ENCODE data around the gene CDK17. TPM values are rescaled to one million over a fixed set of nuclear protein-coding genes. Genes with fewer than 3 reads are reported as not detected.
A peak's percentile ranks its signal among the peaks of the same experiment; 100 is the strongest.
"Not testable (repeated sequence)": the region's sequence is repeated elsewhere in the genome, so short reads cannot be mapped to it uniquely, and the experiment has no call there.

The CDK17 gene
- total RNA-seq, 1 experiment from 2014 or later, result 25.4 TPM

DNA sequence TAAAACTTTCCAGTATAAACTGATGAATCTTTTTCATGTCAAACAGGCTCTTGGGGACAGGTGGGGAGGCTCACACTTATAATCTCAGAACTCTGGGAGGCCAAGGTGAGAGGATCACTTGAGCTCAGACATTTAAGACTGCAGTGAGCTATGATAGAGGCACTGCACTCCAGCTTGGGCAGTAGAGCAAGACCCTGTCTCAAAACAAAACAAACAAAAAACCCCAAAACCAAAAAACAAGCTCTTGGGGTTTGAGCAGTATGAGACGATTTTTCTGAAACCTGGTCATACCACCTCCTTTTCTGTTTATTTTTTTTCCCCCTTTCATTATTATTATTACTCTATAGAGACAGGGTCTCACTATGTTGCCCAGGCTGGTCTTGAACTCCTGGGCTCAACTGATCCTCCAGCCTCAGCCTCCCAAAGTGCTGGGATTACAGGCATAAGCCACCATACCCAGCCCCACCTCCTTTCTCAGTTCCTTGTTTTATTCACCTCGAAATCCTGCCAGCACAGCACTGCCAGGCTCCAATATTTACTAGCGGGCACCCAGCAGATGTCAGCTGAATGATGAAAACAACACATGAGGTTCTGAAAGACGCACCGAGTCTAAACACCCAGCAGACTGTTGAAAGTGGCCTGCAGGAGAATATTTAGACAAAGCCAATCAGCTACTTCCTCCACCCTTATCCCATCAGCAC, 19.5 kb upstream of the CDK17 start:
- no peak for DNase-seq (ENCODE audit: low spot score)

DNA sequence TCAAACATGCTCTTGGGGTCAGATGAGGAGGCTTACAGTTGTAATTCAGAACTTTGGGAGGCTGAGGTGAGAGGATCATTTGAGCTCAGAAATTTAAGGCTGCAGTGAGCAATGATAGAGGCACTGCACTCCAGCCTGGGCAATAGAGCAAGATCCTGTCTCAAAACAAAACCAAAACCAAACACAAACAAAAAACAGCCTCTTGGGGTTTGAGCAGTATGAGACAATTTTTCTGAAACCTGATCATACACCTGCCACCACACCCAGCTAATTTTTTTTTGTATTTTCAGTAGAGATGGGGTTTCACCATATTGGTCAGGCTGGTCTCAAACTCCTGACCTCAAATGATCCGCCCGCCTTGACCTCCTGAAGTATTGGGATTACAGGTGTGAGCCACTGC, 17.4 kb upstream of the CDK17 start:
- DNase-seq (ENCODE audit: low spot score), result not testable (repeated sequence)

DNA sequence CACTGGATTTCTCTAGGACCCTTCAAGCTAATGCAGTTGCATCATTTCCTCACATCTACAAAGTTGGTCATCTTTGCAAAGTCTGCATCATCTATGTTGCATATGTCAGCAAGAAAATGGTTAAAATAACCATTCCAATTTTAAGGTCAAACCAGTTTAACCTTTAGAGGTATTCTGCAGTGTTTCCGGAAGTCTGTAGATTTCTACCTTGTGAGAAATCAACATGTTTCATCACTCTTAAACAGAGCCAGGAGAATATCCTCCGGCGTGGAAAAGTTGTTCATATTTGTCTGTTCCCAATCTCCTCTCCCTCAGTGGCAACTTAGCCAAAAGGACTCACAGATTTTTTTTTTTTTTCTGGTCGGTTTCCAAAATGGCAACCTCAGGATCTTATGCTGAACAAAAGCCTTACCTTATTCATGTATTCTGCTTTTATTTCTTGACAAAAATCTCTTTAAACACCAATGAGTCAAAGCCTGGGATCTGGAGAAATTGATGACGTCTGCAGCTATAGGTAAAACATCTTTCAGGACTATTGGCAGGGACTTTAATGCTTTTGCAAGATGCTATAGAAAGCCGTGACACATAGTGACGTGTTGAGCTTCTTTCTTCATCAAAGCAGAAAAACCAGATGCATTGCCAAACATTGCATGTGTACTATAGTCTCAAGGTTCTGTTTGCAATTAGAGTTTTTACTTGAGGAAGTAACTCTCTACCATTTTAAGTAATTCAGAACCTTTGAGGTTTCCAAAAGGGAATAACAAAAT, 16.0 kb upstream of the CDK17 start:
- no peak for DNase-seq (ENCODE audit: low spot score)

DNA sequence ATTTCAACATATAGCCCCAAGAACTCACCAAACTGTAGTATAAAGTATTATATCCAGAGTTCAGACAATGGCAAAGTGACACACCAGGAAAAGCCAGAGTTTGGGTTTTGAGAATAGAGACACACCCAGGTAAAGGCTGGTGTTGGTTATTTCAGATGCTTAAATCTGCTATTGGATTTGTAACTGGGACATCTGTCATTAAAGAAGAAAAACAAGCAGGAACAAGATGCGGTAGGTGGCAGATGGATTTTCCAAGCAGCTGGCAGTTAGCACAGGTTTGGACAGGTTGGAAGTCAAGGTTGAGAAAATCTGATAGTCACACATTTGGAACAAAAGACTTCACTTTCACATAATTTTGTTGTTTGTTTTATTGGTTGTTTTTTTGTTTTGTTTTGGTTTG, 14.4 kb upstream of the CDK17 start:
- DNase-seq (ENCODE audit: low spot score), result no peak

DNA sequence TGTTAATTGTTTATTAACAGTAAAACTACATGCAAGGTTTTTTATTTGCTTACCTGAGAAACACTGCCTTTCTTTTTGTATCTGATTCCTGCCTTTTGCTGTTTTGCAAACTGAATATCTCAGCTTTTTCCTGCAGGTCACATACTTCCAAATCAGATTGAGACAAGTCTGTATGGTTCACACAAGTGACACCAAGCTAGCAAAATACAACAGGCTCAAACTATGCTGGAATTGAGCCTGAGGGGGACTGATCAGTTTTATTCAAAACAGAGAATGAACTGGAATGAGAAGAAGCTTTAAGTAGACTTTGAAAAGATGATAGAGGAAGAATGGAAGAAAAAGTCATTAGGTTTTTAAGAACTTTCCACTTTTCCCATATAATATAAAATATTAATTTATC, 12.2 kb upstream of the CDK17 start:
- DNase-seq (ENCODE audit: low spot score), result no peak

DNA sequence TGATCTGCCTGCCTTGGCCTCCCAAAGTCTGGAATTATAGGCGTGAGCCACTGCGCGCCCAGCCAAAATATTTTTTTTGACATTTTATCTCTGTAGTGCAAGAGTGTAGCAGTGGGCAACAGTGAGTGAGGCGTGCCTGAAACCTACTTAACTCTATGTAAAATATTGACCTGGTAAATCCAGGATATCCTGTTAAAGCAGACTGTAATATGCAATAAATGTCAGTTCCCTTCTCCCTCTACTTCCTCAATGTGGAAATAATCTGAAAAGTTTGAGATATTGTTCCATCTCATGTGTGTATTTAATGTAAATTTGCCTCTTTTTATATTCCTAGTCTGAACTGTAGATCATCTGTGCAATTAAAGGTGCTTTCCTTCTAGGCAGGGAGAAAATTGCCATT, 9.5 kb upstream of the CDK17 start:
- no peak for DNase-seq (ENCODE audit: low spot score)

DNA sequence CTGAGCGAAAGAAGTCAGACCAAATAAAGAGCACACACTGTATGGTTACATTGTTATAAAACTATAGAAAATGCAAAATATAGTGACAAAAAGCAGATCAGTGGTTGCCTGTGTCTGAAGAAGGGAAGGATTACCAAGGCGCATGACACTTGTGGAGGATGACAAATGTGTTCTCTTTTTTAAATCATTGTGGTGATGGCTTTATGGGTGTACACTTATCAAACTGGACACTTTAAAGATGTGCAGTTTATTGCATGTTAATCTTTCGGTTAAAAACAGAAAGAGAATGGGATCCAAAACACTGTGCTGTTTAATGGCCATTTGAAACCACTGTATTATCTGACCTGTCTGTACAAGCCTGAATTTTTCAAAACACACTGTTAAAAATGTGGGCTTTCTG, 8.8 kb upstream of the CDK17 start:
- DNase-seq (ENCODE audit: low spot score), result no peak

DNA sequence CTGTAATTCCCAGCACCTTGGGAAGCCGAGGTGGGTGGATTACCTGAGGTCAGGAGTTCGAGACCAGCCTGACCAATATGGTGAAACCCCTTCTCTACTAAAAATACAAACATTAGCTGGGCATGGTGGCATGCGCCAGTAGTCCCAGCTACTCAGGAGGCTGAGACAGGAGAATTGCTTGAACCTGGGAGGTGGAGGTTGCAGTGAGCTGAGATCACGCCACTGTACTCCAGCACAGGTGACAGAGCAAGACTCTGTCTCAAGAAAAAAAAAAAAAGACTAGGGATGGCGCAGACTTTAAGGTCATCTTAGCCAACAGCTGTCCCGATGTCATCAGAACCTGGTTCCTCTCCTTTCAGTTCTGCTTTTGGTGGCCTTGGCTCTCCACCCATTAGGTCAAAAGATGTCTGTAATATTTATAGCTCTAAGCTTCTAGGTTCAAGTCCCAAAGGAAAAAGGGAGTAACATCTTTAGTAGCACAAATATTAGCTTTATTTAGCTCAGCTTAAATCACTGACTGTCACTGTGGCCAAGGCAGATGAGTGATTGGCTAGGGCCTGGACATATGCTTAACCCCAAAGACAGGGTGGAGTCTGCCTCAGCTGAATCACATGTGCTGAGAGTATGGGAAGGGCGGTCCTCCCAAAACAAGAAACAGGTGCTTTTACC, 7.3 kb upstream of the CDK17 start:
- DNase-seq (ENCODE audit: low spot score), result not testable (repeated sequence)

DNA sequence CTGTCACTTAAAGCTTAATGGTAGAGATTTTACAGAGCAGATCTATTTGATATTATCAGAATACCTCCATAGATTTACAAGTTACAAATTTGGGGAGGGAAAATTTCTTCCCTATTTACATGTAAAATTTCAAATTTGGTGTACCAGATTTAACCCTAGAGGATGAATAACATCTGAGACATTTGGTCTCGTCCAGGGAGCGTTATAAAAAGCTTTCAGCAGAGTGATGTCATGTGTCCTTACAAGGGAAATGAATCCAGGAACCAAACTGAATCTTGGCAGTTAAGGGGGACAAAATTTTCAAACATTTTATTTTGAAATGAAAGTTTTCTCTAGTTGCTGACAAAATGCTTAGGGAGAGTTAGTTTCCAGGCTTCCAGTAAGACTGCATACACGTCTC, 4.5 kb upstream of the CDK17 start:
- no peak for DNase-seq (ENCODE audit: low spot score)

DNA sequence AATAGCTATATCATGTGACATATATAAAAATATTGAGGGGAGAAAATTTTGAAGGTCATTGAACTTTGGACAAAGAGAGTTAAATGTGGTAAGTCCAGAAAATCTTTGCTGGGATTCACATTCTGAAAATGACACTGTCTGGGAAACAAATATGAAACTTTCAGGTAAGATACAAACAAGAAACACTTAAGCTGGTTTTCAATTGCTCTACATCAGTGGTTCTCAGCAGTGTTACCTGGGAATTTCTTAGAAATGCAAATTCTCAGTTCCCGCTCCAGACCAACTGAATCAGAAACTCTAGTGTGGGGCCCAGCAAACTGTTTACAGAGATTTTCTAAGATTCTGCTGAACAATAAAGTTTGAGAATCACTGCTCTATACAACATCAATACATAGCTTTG, 3.6 kb upstream of the CDK17 start:
- no peak for DNase-seq (ENCODE audit: low spot score)

DNA sequence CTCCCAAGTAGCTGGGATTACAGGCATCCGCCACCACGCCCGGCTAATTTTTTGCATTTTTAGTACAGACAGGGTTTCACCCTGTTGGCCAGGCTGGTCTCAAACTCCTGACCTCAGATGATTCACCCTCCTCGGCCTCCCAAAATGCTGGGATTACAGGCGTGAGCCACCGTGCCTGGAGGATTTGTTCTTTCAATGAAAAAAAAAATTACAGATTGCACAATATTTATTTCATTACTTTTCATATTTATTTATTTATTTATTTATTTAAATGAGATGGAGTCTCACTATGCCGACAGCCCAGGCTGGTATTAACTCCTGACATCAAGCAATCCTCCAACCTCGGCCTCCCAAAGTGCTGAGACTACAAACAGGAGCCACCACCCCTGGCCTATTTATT, 2.3 kb upstream of the CDK17 start:
- not testable (repeated sequence) for DNase-seq (ENCODE audit: low spot score)

DNA sequence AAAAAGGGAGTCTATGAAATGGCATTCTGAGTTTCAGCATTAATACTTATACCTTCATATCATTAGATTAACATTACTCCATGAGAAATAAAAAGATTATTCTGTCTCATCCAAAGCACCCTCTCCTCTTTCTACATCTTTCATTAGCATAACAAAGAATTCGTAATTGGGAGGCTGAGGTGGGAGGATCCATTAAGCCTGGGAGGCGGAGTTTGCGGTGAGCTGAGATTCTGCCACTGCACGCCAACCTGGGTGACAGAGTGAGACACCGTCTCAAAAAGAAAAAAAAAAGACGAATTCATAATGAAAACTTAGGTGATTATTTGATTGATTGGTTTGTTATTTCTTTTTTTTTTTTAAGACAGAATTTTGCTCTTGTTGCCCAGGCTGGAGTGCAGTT, 1.8 kb upstream of the CDK17 start:
- no peak for DNase-seq (ENCODE audit: low spot score)

DNA sequence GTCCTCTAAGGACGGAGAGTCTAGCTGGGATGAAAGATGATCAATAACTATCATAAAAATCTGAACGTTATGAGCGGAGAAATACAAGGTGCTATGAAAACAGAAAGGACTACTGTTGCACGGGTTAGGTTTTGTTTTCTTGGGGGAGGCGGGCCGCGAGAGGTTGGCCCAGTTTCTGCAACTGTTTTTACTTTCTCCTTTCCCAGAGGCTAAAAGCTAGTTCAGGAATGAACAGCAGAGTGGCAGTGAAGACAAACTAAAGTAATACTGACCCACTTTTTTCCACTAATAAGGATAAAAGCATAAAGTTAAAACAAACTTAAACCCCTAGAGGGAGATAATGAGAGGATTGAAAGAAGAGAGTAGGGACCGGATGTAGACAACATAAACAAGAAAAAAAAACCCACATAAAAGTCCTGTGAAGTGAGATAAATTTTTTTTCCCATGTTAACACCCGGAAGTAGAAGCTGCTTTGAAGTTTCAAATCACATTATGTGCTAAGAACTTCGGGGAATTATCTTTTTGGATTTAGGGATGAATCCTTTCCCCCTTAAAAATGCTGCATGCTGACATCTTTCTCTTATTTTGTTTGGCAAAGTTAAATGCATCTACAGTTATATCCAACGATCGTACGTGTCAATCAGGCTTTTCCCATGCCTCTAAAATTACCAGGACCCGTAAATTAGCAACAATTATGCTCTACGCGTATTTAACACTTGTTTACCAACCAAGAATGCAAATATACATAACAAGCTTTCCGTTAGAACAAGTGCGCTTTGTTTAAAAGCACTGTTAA, 1.0 kb upstream of the CDK17 start:
- DNase-seq (ENCODE audit: low spot score), result peak; percentile 81

DNA sequence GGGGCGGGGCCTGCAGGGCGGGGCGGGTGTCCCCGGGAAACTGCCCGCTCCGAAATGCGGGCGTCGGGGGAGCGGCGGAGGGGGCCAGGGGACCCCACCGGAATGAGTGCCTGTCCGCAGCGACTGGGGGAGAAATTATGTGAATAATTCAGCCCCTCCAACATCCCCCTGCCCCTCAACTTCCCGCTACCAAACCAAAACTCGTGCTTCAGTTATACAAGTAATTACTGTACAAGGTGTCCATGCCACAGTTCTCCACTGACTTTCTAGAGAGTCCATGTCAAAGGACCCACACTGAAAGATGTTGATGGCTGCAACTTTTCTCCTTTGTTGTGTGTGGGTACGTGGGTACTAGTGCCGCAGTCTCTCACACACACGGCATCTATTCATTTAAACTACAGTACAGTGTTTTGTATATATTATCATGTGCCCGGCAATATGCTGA, 414 bp upstream of the CDK17 start:
- peak; percentile 18 for DNase-seq (ENCODE audit: low spot score)

DNA sequence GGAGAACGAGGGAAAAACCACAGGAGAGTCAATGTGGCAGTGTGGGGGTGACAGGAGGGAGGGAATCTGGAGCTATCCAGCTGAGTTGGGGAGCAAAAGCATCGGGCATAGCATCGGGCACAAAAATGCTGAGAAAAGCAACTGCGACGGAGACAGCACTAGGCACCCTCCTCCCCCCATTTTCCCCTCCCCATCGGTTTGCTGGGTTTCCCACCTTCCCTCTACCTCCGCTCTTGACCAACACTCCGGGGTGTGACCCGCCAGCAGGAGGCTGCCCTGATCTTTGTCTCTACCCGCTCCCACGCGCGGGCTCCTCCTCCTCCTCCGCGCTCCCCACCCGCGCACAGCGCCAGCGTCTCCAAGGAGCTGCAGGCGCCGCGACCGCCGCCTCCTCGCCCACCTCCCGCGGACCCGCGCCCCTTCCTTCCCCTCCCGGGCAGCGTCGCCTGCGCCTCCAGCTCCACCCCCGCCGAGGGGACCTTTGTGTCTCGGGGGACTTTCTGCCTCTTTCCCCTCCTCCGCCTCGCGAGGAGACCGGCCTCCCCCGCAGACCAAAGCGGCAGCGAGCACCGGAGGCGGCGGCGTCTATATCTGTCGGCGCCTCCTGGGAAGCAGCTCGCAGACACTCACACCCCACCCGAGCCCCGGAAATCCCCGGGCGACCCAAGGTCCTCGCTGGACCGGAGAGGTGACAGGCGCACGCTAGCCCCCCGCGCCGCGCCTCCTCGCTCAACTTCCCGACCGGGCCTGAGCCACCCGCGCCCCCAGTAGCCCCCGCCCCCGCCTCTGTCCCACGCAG, 920 bp downstream of the CDK17 start:
- DNase-seq (ENCODE audit: low spot score), result peak; percentile 39

DNA sequence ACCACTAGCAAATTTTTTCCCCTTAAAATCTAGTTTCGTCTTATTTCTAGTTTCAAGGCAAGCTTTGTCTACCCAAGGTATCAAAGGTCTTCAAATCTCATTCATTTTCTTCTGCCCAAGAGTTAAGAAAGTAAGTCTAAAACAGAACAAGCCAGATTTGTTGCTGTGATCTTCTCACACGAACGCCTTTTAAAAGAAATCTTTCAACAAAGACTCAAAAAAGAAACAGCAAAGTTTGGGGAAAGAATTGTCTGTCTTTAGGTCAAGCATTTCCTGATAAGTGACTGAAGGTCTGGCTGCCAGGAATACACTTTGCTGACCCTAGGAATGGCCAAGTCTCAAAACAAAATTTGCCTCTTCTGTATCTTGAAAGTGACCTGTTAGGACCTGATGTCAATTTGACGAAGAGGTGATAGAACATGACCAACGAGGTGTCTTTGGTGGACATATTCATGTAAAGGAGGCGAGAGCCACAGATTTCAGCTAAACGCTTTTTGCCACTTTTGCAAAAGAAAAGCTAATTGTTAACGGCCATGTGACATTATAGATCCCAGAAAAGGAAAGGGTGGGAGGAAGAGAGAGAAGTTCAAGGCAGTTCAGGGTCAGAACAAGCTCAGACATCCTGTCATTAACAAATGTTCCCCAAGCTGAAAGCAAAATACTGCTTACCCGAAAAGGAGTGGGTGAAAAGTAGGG, 1.7 kb downstream of the CDK17 start:
- no peak for DNase-seq (ENCODE audit: low spot score)

DNA sequence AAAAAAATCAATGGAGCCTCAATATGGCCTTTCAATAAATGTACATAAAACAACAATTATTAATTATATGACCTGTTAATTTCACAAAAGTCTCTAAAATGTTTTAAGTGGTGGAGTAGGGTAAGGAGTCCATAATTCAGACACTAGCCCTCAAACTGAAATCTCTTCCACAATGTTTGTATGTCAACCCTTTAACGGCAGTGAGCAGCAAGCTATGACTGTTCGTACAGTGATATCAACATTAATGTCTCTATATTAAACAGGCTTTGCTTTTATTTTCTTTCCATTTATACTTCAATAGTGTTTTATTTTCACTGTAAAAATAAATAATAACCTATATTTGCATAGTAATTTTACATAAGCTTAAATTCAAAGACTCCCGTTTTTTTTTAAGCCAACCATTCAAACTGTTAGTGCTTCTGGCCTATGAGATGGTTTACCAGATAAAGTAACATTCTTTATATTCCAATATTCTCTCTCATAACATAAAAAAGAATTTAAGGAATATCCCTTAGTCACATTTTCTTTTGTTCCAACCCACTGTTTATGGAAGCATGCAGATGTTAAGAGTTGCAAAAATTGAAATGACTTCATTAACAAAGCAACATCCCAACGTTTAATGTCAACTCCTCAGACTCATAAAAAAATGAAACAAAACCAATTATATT, 2.3 kb downstream of the CDK17 start:
- DNase-seq (ENCODE audit: low spot score), result no peak

DNA sequence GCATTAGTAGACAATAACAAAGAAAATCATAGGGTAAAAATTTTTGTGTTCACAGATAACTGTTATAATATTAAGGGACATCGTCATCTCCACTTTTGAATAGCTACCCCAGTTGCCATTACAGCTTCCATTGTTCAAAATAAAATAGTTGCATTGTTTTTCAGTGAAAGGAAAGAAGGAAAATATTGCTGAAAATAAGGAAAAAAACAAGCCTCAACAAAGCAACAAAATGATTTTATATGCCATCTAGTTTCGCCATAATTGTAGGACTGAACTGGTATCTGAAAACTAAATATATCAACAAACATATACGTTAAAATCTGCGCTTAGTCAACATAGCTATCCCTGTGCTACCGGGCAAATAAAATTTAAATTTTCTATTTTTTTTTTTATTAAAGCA, 3.3 kb downstream of the CDK17 start:
- no peak for DNase-seq (ENCODE audit: low spot score)

DNA sequence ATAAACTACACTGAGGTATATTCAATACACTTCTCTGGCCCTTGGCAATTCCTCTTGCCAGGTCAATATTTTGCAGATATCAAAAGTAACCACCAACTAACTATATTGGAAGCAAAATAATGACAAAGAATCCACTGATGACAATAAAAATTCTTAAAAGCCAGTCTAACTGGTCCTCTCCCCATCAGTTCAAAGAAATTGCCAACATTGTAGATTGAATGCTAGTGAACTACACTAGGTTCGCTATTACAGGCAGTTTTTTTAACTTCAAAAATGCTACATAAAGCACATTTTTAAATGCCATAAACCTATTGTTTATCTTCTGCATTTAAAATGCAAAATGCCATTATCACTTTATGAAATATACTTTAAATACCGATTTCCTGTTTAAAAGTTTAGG, 4.0 kb downstream of the CDK17 start:
- no peak for DNase-seq (ENCODE audit: low spot score)

DNA sequence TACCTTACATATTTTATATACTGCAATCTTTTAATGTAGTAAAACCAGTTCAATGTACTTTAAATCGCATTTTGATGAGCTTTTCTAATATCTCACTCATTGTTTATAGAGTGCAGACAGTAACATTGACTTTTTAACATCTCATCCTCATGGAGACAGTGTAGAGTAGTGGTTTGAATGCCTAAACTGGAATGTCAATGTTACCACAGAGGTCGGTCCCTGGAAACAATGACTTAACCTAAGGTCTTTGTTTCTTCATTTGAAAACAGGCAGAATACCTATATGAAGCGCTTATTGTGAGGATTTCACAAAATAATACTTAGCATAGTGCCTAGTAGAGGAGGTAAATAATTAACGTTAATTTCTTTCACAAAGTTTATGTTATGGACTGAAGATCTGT, 5.0 kb downstream of the CDK17 start:
- no peak for DNase-seq (ENCODE audit: low spot score)

All from H4 (cell line).